Measurements from ENCODE around the gene MAGEA11. TPM values are rescaled to one million over a fixed set of nuclear protein-coding genes. Genes with fewer than 3 reads are reported as not detected.

The MAGEA11 gene
- total RNA-seq, 1 experiment from 2014 or later, result not detected

DNA sequence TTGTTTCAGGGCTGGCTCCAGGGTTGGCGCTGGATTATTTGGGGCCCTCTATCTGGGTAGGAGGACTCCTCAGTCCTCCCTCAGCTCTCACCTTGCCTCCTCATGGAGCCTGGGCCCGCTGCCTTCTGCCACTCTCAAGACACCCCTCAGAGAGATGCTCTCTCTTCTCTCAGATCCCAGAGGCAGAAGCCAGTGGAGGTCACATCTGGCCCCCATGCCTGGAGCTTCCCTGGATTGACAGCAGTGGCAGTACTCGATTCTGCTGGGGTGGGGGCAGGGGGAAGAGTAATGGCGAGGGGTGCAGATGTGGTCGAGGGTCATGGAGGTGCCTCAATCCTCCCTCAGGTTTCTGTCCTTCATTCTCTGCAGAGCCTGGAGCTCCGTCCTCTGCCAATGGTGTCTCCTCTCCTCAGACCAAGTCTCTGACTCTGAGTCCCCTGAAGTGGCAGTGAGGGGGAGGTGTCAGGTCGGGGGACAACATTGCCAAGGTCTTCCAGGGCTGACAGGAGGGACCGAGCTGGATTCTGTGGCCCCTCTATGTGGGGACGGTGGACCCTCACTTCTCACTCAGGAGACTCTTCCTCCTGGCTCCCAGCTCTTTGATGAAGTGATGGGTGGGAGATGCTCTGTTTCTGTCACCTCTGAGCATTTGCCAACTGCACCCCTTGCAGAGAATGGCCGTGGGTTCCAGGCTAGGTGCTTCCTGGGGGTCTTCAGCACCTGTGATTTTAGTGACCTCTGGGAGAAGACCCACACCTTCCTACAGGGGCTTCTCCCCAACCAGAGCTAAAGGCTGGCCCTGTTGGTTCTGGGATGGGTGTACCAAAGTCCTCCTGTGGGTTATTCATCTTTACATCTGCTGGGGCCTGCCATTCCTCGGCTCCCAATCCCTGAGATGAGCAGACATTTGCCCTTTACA is 51.1 kb downstream of the MAGEA11 start:
- no peaks in the 10 kb centered on the region for H3K9me3 ChIP-seq (ENCODE audit: insufficient read depth, low read depth)
- H3K4me3 ChIP-seq, result no peak overlapping the region
- no TSS peak for BruUV-seq (replicated peaks)
- H3K27me3 ChIP-seq (ENCODE audit: insufficient read depth, low read depth), result peaks cover 56% of the 10 kb centered on the region
- intact Hi-C loops (cut with micrococcal nuclease; ENCODE audit: unreplicated experiment), result no loop called here
- H3K4me1 ChIP-seq (replicated peaks; ENCODE audit: insufficient read depth), result no peaks in the 10 kb centered on the region
- H3K36me3 ChIP-seq (ENCODE audit: low read depth), result no peaks in the 10 kb centered on the region
- H3K4me2 ChIP-seq, result no peak overlapping the region
- DNase-seq, result no peak
- H2AFZ ChIP-seq, result no peak overlapping the region
- H4K20me1 ChIP-seq (ENCODE audit: insufficient read depth), result no peaks in the 10 kb centered on the region
- H3K27ac ChIP-seq, result no peak overlapping the region
- ChIA-PET CTCF (no interaction called here), POLR2A (ENCODE audit: unreplicated experiment) (interaction anchor here (0.6 kb wide), 1 partner anchor 176 kb away, joined by 3 read pairs; no protein-coding TSS in a partner anchor)
- TF ChIP-seq, protein P1, sequence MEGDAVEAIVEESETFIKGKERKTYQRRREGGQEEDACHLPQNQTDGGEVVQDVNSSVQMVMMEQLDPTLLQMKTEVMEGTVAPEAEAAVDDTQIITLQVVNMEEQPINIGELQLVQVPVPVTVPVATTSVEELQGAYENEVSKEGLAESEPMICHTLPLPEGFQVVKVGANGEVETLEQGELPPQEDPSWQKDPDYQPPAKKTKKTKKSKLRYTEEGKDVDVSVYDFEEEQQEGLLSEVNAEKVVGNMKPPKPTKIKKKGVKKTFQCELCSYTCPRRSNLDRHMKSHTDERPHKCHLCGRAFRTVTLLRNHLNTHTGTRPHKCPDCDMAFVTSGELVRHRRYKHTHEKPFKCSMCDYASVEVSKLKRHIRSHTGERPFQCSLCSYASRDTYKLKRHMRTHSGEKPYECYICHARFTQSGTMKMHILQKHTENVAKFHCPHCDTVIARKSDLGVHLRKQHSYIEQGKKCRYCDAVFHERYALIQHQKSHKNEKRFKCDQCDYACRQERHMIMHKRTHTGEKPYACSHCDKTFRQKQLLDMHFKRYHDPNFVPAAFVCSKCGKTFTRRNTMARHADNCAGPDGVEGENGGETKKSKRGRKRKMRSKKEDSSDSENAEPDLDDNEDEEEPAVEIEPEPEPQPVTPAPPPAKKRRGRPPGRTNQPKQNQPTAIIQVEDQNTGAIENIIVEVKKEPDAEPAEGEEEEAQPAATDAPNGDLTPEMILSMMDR (conservative IDR thresholded peaks at IDR 0.05), result no peak
- no peaks in the 10 kb centered on the region for H3K79me2 ChIP-seq (ENCODE audit: low read depth)
- no peaks in the 10 kb centered on the region for H3F3A ChIP-seq (ENCODE audit: insufficient read depth, low read depth)
- no peaks in the 10 kb centered on the region for H3K9me2 ChIP-seq (ENCODE audit: insufficient read depth)

Other genes starting within 250 kb of the MAGEA11 start
- gene IDS, start 206.8 kb upstream of the MAGEA11 start, total RNA-seq (2021), result 169 and 214 TPM in 2 replicates
- gene EOLA1, start 171.0 kb upstream of the MAGEA11 start, total RNA-seq (2021), result 24.3 and 25.1 TPM in 2 replicates
- not detected in 2 replicates for gene HSFX3, start 162.1 kb upstream of the MAGEA11 start, total RNA-seq (2021)
- not detected in 2 replicates for gene MAGEA9B, start 124.6 kb upstream of the MAGEA11 start, total RNA-seq (2021)
- gene HSFX2, start 116.7 kb upstream of the MAGEA11 start, total RNA-seq (2021), result 0.28 and 0.80 TPM in 2 replicates
- gene TMEM185A, start 80.3 kb upstream of the MAGEA11 start, total RNA-seq (2021), result 39.5 and 45.7 TPM in 2 replicates
- 2.4 and 3.0 TPM in 2 replicates for gene HSFX1, start 62.0 kb downstream of the MAGEA11 start, total RNA-seq (2021)
- gene MAGEA9, start 69.9 kb downstream of the MAGEA11 start, total RNA-seq (2021), result not detected in 2 replicates
- not detected in 2 replicates for gene MAGEA8, start 169.1 kb downstream of the MAGEA11 start, total RNA-seq (2021)
- gene HSFX4, start 217.5 kb downstream of the MAGEA11 start, total RNA-seq (2021), result not detected in 2 replicates
- 44.3 and 49.2 TPM in 2 replicates for gene EOLA2, start 226.4 kb downstream of the MAGEA11 start, total RNA-seq (2021)